IgD-negative memory B cell (primary cell): ENCODE data around the gene ZNF644. TPM values are rescaled to one million over a fixed set of nuclear protein-coding genes. Genes with fewer than 3 reads are reported as not detected.
"Not testable (repeated sequence)": the region's sequence is repeated elsewhere in the genome, so short reads cannot be mapped to it uniquely, and the experiment has no call there.

Experiments used
- H3K27ac Mint-ChIP-seq, 3 donors: one replicate each; pipeline ENCODE4 v1.8.0; 2020 to 2022; ENCODE audit warnings: mild to moderate bottlenecking in 3 of 3, mixed read lengths in 3 of 3, moderate library complexity in 1 of 3
- H3K27me3 Mint-ChIP-seq: one replicate; pipeline ENCODE4 v1.8.0; 2021; ENCODE audit warnings: mixed read lengths
- H3K36me3 Mint-ChIP-seq: one replicate; pipeline ENCODE4 v1.8.0; 2020; ENCODE audit warnings: mild to moderate bottlenecking, mixed read lengths
- H3K4me1 Mint-ChIP-seq, 3 donors: one replicate each; pipeline ENCODE4 v1.8.0; 2020 to 2022; ENCODE audit warnings: mixed read lengths in 3 of 3, mild to moderate bottlenecking in 1 of 3
- H3K4me3 Mint-ChIP-seq, 4 donors: one replicate each; pipeline ENCODE4 v1.8.0; 2020 to 2022; ENCODE audit warnings: mild to moderate bottlenecking in 4 of 4, mixed read lengths in 4 of 4, moderate library complexity in 3 of 4
- H3K9me3 Mint-ChIP-seq, 3 donors: one replicate each; pipeline ENCODE4 v1.8.0; 2020 to 2021; ENCODE audit warnings: mixed read lengths in 3 of 3, mild to moderate bottlenecking in 1 of 3
- polyA plus RNA-seq: library from polyadenylated mRNA; unstranded; fragments of 300-500 nt; fragmentation: Illumina TruSeq; gene quantifications from one replicate; pipeline ENCODE4 v1.2.3, GENCODE V29; 2021

Gene ZNF644
- 67.5 TPM for polyA plus RNA-seq

- Mint-ChIP-seq H3K4me3 (peak within 1 kb of the TSS; percentile 82 to 99 (median 96)), H3K4me1 (peaks cover 37 to 69% (median 44%) of the 10 kb centered on the region in 3 donors), H3K27ac (peak within 1 kb of the TSS; percentile 73 to 100 (median 100)), H3K9me3 (no peaks in the 10 kb centered on the region), H3K36me3 (peaks cover 2% of the 10 kb centered on the region), H3K27me3 (no peaks in the 10 kb centered on the region)
Observed at GRCh38 chr1:91021686-91022517, at the start of gene ZNF644. TSS of gene ZNF644 (minus strand) at chr1:91022035. CDS start at chr1:90982353, 39,682 bp downstream.

GRCh38 chr1:91070298-91070697 is 48.5 kb upstream of the ZNF644 start:
- Mint-ChIP-seq H3K27ac (peak overlapping the region in 1 of 3 donors; percentile 73), H3K27me3 (peaks cover 1% of the 10 kb centered on the region), H3K4me1 (no peaks in the 10 kb centered on the region), H3K4me3 (no peak overlapping the region), H3K9me3 (peaks cover 2 to 5% (median 3%) of the 10 kb centered on the region in 3 donors), H3K36me3 (no peaks in the 10 kb centered on the region)

GRCh38 chr1:91066538-91066937 is 44.7 kb upstream of the ZNF644 start:
- Mint-ChIP-seq H3K27me3 (peaks cover 1% of the 10 kb centered on the region), H3K4me3 (no peak overlapping the region), H3K4me1 (peaks cover 5 to 6% (median 6%) of the 10 kb centered on the region in 3 donors), H3K9me3 (peaks cover 3 to 14% (median 8%) of the 10 kb centered on the region in 3 donors), H3K27ac (no peak overlapping the region), H3K36me3 (no peaks in the 10 kb centered on the region)

- H3K4me1 Mint-ChIP-seq = peaks cover 6 to 9% (median 6%) of the 10 kb centered on the region in 3 donors
- H3K9me3 Mint-ChIP-seq = peaks cover 3 to 17% (median 8%) of the 10 kb centered on the region in 3 donors
- H3K36me3 Mint-ChIP-seq = no peaks in the 10 kb centered on the region
- H3K27me3 Mint-ChIP-seq = peaks cover 1% of the 10 kb centered on the region
- no peak overlapping the region for H3K27ac Mint-ChIP-seq
- H3K4me3 Mint-ChIP-seq = no peak overlapping the region
Observed at GRCh38 chr1:91065337-91065736, 43.5 kb upstream of the ZNF644 start.

GRCh38 chr1:91063403-91063802 is 41.6 kb upstream of the ZNF644 start:
- Mint-ChIP-seq H3K9me3 (peaks cover under 1 to 14% (median 8%) of the 10 kb centered on the region in 3 donors), H3K27ac (peak overlapping the region; percentile 5 to 88 (median 49)), H3K4me3 (peak overlapping the region in 1 of 4 donors; percentile 66), H3K4me1 (peaks cover 11 to 12% (median 11%) of the 10 kb centered on the region in 3 donors)
- not testable (repeated sequence) for H3K27me3 Mint-ChIP-seq, H3K36me3 Mint-ChIP-seq

- no peaks in the 10 kb centered on the region for H3K36me3 Mint-ChIP-seq
- peaks cover 0 to 12% (median 1%) of the 10 kb centered on the region in 3 donors for H3K9me3 Mint-ChIP-seq
- peaks cover 20% of the 10 kb centered on the region in 3 donors for H3K4me1 Mint-ChIP-seq
- H3K4me3 Mint-ChIP-seq = no peak overlapping the region
- no peaks in the 10 kb centered on the region for H3K27me3 Mint-ChIP-seq
- H3K27ac Mint-ChIP-seq = no peak overlapping the region
Observed at GRCh38 chr1:91059157-91059556, 37.3 kb upstream of the ZNF644 start.

GRCh38 chr1:91057784-91058183 is 35.9 kb upstream of the ZNF644 start:
- peak overlapping the region in 1 of 4 donors; percentile 67 for H3K4me3 Mint-ChIP-seq

GRCh38 chr1:91054780-91055481 is 33.1 kb upstream of the ZNF644 start:
- Mint-ChIP-seq H3K27ac (no peak overlapping the region), H3K27me3 (no peaks in the 10 kb centered on the region), H3K4me1 (peaks cover 13 to 15% (median 15%) of the 10 kb centered on the region in 3 donors), H3K4me3 (no peak overlapping the region), H3K36me3 (no peaks in the 10 kb centered on the region), H3K9me3 (no peaks in the 10 kb centered on the region)

More at GRCh38 chr1:91057784-91058183, 35.9 kb upstream of the ZNF644 start:
- H3K27ac Mint-ChIP-seq = no peak overlapping the region
- no peaks in the 10 kb centered on the region for H3K36me3 Mint-ChIP-seq
- H3K4me1 Mint-ChIP-seq = peaks cover 13 to 15% (median 14%) of the 10 kb centered on the region in 3 donors
- peaks cover 0 to 2% (median 0%) of the 10 kb centered on the region in 3 donors for H3K9me3 Mint-ChIP-seq
- H3K27me3 Mint-ChIP-seq = no peaks in the 10 kb centered on the region

GRCh38 chr1:91053630-91054029 is 31.8 kb upstream of the ZNF644 start:
- Mint-ChIP-seq H3K9me3 (no peaks in the 10 kb centered on the region), H3K4me1 (peaks cover 10 to 11% (median 11%) of the 10 kb centered on the region in 3 donors), H3K27me3 (no peaks in the 10 kb centered on the region), H3K27ac (no peak overlapping the region), H3K4me3 (no peak overlapping the region), H3K36me3 (no peaks in the 10 kb centered on the region)

- not testable (repeated sequence) for H3K27ac Mint-ChIP-seq, H3K4me1 Mint-ChIP-seq, H3K4me3 Mint-ChIP-seq, H3K9me3 Mint-ChIP-seq, H3K36me3 Mint-ChIP-seq, H3K27me3 Mint-ChIP-seq
Observed at GRCh38 chr1:91049551-91049950, 27.7 kb upstream of the ZNF644 start.

- Mint-ChIP-seq H3K4me3 (no peak overlapping the region), H3K27me3 (no peaks in the 10 kb centered on the region), H3K27ac (no peak overlapping the region), H3K4me1 (peaks cover 0 to 2% (median 0%) of the 10 kb centered on the region in 3 donors), H3K9me3 (peaks cover 0 to 5% (median 3%) of the 10 kb centered on the region in 3 donors), H3K36me3 (no peaks in the 10 kb centered on the region)
Observed at GRCh38 chr1:91046766-91047165, 24.9 kb upstream of the ZNF644 start.

GRCh38 chr1:91045284-91045683 is 23.4 kb upstream of the ZNF644 start:
- no peaks in the 10 kb centered on the region for H3K27me3 Mint-ChIP-seq
- H3K9me3 Mint-ChIP-seq = peaks cover 4 to 13% (median 5%) of the 10 kb centered on the region in 3 donors
- no peaks in the 10 kb centered on the region for H3K36me3 Mint-ChIP-seq
- no peaks in the 10 kb centered on the region for H3K4me1 Mint-ChIP-seq
- no peak overlapping the region for H3K4me3 Mint-ChIP-seq
- no peak overlapping the region for H3K27ac Mint-ChIP-seq

GRCh38 chr1:91044776-91045175 is 22.9 kb upstream of the ZNF644 start:
- H3K27ac Mint-ChIP-seq, H3K4me3 Mint-ChIP-seq, H3K36me3 Mint-ChIP-seq: not testable (repeated sequence)

GRCh38 chr1:91042372-91042771 is 20.5 kb upstream of the ZNF644 start:
- H3K36me3 Mint-ChIP-seq, H3K27ac Mint-ChIP-seq, H3K27me3 Mint-ChIP-seq, H3K4me3 Mint-ChIP-seq, H3K4me1 Mint-ChIP-seq: not testable (repeated sequence)
- H3K9me3 Mint-ChIP-seq = peaks cover 4 to 13% (median 5%) of the 10 kb centered on the region in 3 donors

More at GRCh38 chr1:91044776-91045175, 22.9 kb upstream of the ZNF644 start:
- peaks cover 4 to 13% (median 5%) of the 10 kb centered on the region in 3 donors for H3K9me3 Mint-ChIP-seq
- H3K4me1 Mint-ChIP-seq, H3K27me3 Mint-ChIP-seq: not testable (repeated sequence)

GRCh38 chr1:91038582-91038981 is 16.7 kb upstream of the ZNF644 start:
- Mint-ChIP-seq H3K27me3 (peaks cover 1% of the 10 kb centered on the region), H3K36me3 (no peaks in the 10 kb centered on the region), H3K4me3 (no peak overlapping the region), H3K27ac (no peak overlapping the region), H3K4me1 (no peaks in the 10 kb centered on the region), H3K9me3 (peaks cover 4 to 13% (median 5%) of the 10 kb centered on the region in 3 donors)
